ENCODE data around the gene OR1B1. TPM values are rescaled to one million over a fixed set of nuclear protein-coding genes. Genes with fewer than 3 reads are reported as not detected.

Gene OR1B1
- total RNA-seq, 2 donors from 2014 or later: not detected

Other genes starting within 250 kb of the OR1B1 start
- gene OR1J1, start 179.7 kb downstream of the OR1B1 start, total RNA-seq: not detected
- gene OR1J2, start 146.8 kb downstream of the OR1B1 start, total RNA-seq: under 1 TPM in 1 of 2 donors, not detected in 1; 0.34 TPM
- under 1 TPM in 1 of 2 donors, not detected in 1; 0.82 TPM for gene OR1J4, start 138.5 kb downstream of the OR1B1 start, total RNA-seq
- not detected for gene OR1N1, start 130.3 kb downstream of the OR1B1 start, total RNA-seq
- not detected for gene OR1N2, start 104.5 kb downstream of the OR1B1 start, total RNA-seq
- not detected for gene OR1L8, start 74.2 kb downstream of the OR1B1 start, total RNA-seq
- under 1 TPM in 1 of 2 donors, not detected in 1; 0.35 TPM for gene OR1Q1, start 42.9 kb downstream of the OR1B1 start, total RNA-seq
- not detected for gene OR1L1, start 4.1 kb upstream of the OR1B1 start, total RNA-seq
- gene OR1L3, start 17.5 kb upstream of the OR1B1 start, total RNA-seq: not detected
- gene OR1L4, start 66.4 kb upstream of the OR1B1 start, total RNA-seq: not detected
- not detected for gene OR1L6, start 84.7 kb upstream of the OR1B1 start, total RNA-seq
- gene OR5C1, start 131.3 kb upstream of the OR1B1 start, total RNA-seq: not detected
- gene OR1K1, start 142.5 kb upstream of the OR1B1 start, total RNA-seq: not detected
- 10 to 100 TPM; 19.1 to 28.5 TPM for gene PDCL, start 171.0 kb upstream of the OR1B1 start, total RNA-seq
- 10 to 100 TPM; 30.5 to 38.6 TPM for gene RC3H2, start 247.7 kb upstream of the OR1B1 start, total RNA-seq

Data from activated naive CD4-positive, alpha-beta T cell treated with anti-CD3 and anti-CD28 coated beads, Interleukin-2, amount 50 U/mL, for 72 hours (primary cell).